GM12878 (cell line): ENCODE data around the gene KRT37. TPM values are rescaled to one million over a fixed set of nuclear protein-coding genes. Genes with fewer than 3 reads are reported as not detected.

Experiments
- ATAC-seq: fragments of 200-7000 bp; cut with Tn5 transposase; 3 replicates; pipeline ENCODE4 v1.9.1; 2020; ENCODE audit warnings: mild to moderate bottlenecking, moderate library complexity
- BruUV-seq: library from RNA; stranded (reverse); fragments of 400-500 nt; replicated peaks from 2 replicates; lab custom pipeline; 2021; lab: Mats Ljungman, UMichigan
- CTCF ChIA-PET: fragments of 300-600 bp; sonication (Branson Sonifier 250); formaldehyde crosslinking; extraction: SDS; loops from one replicate; lab custom pipeline; 2021; ENCODE audit warnings: inconsistent platforms; lab: Yijun Ruan, JAX
- POLR2A ChIA-PET: fragments of 350-600 bp; formaldehyde crosslinking; extraction: SDS; loops from one replicate; lab custom pipeline; 2021; ENCODE audit warnings: inconsistent platforms; lab: Charles Lee
- RAD21 ChIA-PET: fragments of 300-600 bp; sonication (Branson Sonifier 250); formaldehyde crosslinking; loops from one replicate; lab custom pipeline; 2023; ENCODE audit warnings: antibody characterized with exemption; ENCODE audit not compliant: unreplicated experiment; lab: Charles Lee
- SMC1A ChIA-PET: fragments of 300-600 bp; sonication (Branson Sonifier 250); formaldehyde crosslinking; loops from one replicate; lab custom pipeline; 2023; ENCODE audit not compliant: unreplicated experiment, uncharacterized antibody; lab: Charles Lee
- DNase-seq: peaks from one replicate; pipeline ENCODE4 v3.0.0-alpha.2; 2011; ENCODE audit warnings: low read depth, low spot score
- FAIRE-seq: peaks from 3 replicates; lab custom pipeline; 2011; peaks lifted over from hg19 to GRCh38; lab: Jason Lieb, UNC
- H2AFZ ChIP-seq: 2 replicates; pipeline ENCODE4 v1.6.0; 2011; ENCODE audit warnings: low read depth, low read length, control low read depth; ENCODE audit not compliant: control insufficient read depth
- H3K27ac ChIP-seq: 2 replicates; pipeline ENCODE4 v1.5.1; 2011; ENCODE audit warnings: control low read depth; ENCODE audit not compliant: control insufficient read depth, insufficient read depth
- H3K27me3 ChIP-seq, 2 experiments: replicated peaks in 1 of 2; 2 replicates each; pipeline versions ENCODE4 v1.6.0 to v1.6.1; 2011; ENCODE audit warnings: low read length in 1 of 2; ENCODE audit not compliant: control insufficient read depth in 2 of 2, insufficient read depth in 2 of 2
- H3K36me3 ChIP-seq, 2 experiments: 2 replicates each; pipeline ENCODE4 v1.5.1; 2011; ENCODE audit warnings: low read length in 1 of 2; ENCODE audit not compliant: control insufficient read depth in 2 of 2, insufficient read depth in 2 of 2
- H3K4me1 ChIP-seq: 2 replicates; pipeline ENCODE4 v1.6.1; 2011; ENCODE audit warnings: mild to moderate bottlenecking, low read length, moderate library complexity, mixed read lengths; ENCODE audit not compliant: control insufficient read depth, insufficient read depth
- H3K4me2 ChIP-seq: 2 replicates; pipeline ENCODE4 v1.6.0; 2011; ENCODE audit warnings: control low read depth; ENCODE audit not compliant: control insufficient read depth, insufficient read depth
- H3K4me3 ChIP-seq: fragments of 200-600 bp; sonication (generic); 2 replicates; pipeline ENCODE4 v1.5.1; 2016
- H3K79me2 ChIP-seq: 2 replicates; pipeline ENCODE4 v1.6.0; 2011; ENCODE audit warnings: low read length; ENCODE audit not compliant: control insufficient read depth, insufficient read depth
- H3K9ac ChIP-seq: 2 replicates; pipeline ENCODE4 v1.8.0; 2011; ENCODE audit warnings: low read length, control low read depth, mixed read lengths; ENCODE audit not compliant: control insufficient read depth, insufficient read depth
- H3K9me3 ChIP-seq: replicated peaks from 3 replicates; pipeline ENCODE4 v1.5.1; 2011; ENCODE audit warnings: mild to moderate bottlenecking, low read length; ENCODE audit not compliant: control insufficient read depth, insufficient read depth
- H4K20me1 ChIP-seq: 2 replicates; pipeline ENCODE4 v1.6.0; 2011; ENCODE audit not compliant: control insufficient read depth, insufficient read depth
- FOS ChIP-seq: IDR thresholded peaks from 3 replicates; pipeline ENCODE4 v1.6.1; 2011; ENCODE audit warnings: borderline replicate concordance; ENCODE audit not compliant: insufficient read length; ENCODE audit errors: extremely low read depth
- KLF5 ChIP-seq: fragments of 450-650 bp; IDR thresholded peaks from 2 replicates; pipeline ENCODE4 v1.6.1; 2014; ENCODE audit warnings: mild to moderate bottlenecking; ENCODE audit not compliant: partially characterized antibody
- RAD51 ChIP-seq: fragments of 450-650 bp; IDR thresholded peaks from 2 replicates; pipeline ENCODE4 v1.6.1; 2016; ENCODE audit warnings: moderate library complexity, mild to moderate bottlenecking, inconsistent platforms
- TCF7 ChIP-seq: IDR thresholded peaks from 2 replicates; pipeline ENCODE4 v1.6.1; 2014; ENCODE audit warnings: antibody characterized with exemption, borderline replicate concordance
- ZNF217 ChIP-seq: fragments of 450-650 bp; IDR thresholded peaks from 2 replicates; pipeline ENCODE4 v1.6.1; 2017; ENCODE audit warnings: antibody characterized with exemption, mild to moderate bottlenecking
- WGBS: methylation state at CpG from one replicate; pipeline ENCODE4 v1.1.6; 2016; ENCODE audit warnings: low lambda C conversion rate; ENCODE audit not compliant: insufficient replicate concordance, insufficient coverage; ENCODE audit errors: missing lambda C conversion rate; 5-methylcytosine and 5-hydroxymethylcytosine counted together
- in situ Hi-C: fragments of 300-500 bp; cut with MboI; formaldehyde crosslinking; loops from 9 replicates; pipeline ENCODE4 v1.14.3; 2018; ENCODE audit warnings: mixed read lengths
- intact Hi-C: fragments of 100-400 bp; cut with micrococcal nuclease; formaldehyde crosslinking; loops from one replicate; pipeline ENCODE4 v1.14.2; 2022; ENCODE audit not compliant: unreplicated experiment
- polyA plus RNA-seq, 11 experiments: library from polyadenylated mRNA; depleted of rRNA in 4 of 11; unstranded in 6 of 11; stranded (reverse) in 5 of 11; fragments of >200 nt; fragmentation: Nextera tagmentation in 4 of 11; fragmentation: Illumina TruSeq in 1 of 11; extraction: Ambion mirVana in 4 of 11; extraction: Trizol in 1 of 11; gene quantifications; 1 replicate in 1 of 11; 2 replicates in 10 of 11; pipeline versions ENCODE4 v1.2.1 to v1.2.3, GENCODE V29; 2011 to 2016; ENCODE audit warnings: inconsistent platforms in 2 of 11, missing spikeins in 2 of 11, low read depth in 1 of 11
- total RNA-seq, 4 experiments: library from RNA; depleted of rRNA in 3 of 4; stranded (reverse); fragments of >200 nt in 3 of 4; fragmentation: Illumina TruSeq in 1 of 4; extraction: Trizol in 1 of 4; gene quantifications; 2 replicates each; pipeline versions ENCODE4 v1.2.1 to v1.2.3, GENCODE V29; 2013 to 2021
- TF ChIP-seq, protein P1 (sequence below): IDR thresholded peaks from 2 replicates; pipeline ENCODE4 v1.6.1; 2012; ENCODE audit warnings: low read depth, low read length, improper control_type of control experiment
- TF ChIP-seq, protein P2 (sequence below): fragments of 450-650 bp; formaldehyde crosslinking; IDR thresholded peaks from 2 replicates; pipeline ENCODE4 v1.5.0; 2022; ENCODE audit warnings: mild to moderate bottlenecking, missing genetic modification characterization

KRT37 gene
- total and polyA plus RNA-seq, 10 of the 15 experiments (the other 5 are each of a cell fraction or from before 2014, with no cell fraction given): not detected

DNA sequence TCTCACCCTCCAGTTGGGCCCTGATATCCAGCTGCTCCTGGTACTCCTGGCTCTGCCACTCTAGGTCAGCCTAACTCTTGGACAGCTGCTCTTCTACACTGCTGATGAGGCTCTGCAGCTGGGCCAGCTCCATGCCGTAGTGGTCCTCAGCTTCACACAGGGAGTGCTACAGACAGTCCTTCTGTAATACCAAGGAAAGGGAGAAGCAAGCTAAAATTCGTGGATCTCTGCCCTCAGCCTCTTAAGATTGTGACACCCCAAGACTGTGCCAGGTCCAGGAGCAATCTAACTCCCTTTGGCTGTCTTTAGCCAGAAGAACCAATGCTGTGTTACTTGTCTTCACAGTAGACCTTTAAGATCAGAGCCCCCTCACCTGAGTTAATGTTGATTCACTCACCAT lies 24.1 kb upstream of the KRT37 start:
- ChIA-PET CTCF (no interaction called here), RAD21 (no interaction called here), POLR2A (no interaction called here), SMC1A (no interaction called here)
- Histone ChIP-seq H3K4me3 (no peak overlapping the region), H3K9ac (no peak overlapping the region), H3K9me3 (no peaks in the 10 kb centered on the region), H3K4me1 (no peaks in the 10 kb centered on the region), H4K20me1 (no peaks in the 10 kb centered on the region), H3K4me2 (no peak overlapping the region), H2AFZ (no peak overlapping the region), H3K79me2 (no peaks in the 10 kb centered on the region), H3K36me3 (no peaks in the 10 kb centered on the region), H3K27ac (no peak overlapping the region), H3K27me3 (peaks cover 3 to 4% of the 10 kb centered on the region in 2 experiments; a peak in 3 of 4 replicates)
- no TSS peak for BruUV-seq
- intact Hi-C loops: no loop called here
- FAIRE-seq (no peak), DNase-seq (no peak), ATAC-seq (no peak)
- WGBS: 17% methylated on average over 2 of the region's 2 CpGs
- in situ Hi-C loops: no loop called here
- TF ChIP-seq KLF5: no peak
- TF ChIP-seq, protein P1, sequence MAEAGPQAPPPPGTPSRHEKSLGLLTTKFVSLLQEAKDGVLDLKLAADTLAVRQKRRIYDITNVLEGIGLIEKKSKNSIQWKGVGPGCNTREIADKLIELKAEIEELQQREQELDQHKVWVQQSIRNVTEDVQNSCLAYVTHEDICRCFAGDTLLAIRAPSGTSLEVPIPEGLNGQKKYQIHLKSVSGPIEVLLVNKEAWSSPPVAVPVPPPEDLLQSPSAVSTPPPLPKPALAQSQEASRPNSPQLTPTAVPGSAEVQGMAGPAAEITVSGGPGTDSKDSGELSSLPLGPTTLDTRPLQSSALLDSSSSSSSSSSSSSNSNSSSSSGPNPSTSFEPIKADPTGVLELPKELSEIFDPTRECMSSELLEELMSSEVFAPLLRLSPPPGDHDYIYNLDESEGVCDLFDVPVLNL: no peak
- TF ChIP-seq TCF7: no peak
- no peak for TF ChIP-seq RAD51
- TF ChIP-seq FOS: no peak
- TF ChIP-seq, protein P2, sequence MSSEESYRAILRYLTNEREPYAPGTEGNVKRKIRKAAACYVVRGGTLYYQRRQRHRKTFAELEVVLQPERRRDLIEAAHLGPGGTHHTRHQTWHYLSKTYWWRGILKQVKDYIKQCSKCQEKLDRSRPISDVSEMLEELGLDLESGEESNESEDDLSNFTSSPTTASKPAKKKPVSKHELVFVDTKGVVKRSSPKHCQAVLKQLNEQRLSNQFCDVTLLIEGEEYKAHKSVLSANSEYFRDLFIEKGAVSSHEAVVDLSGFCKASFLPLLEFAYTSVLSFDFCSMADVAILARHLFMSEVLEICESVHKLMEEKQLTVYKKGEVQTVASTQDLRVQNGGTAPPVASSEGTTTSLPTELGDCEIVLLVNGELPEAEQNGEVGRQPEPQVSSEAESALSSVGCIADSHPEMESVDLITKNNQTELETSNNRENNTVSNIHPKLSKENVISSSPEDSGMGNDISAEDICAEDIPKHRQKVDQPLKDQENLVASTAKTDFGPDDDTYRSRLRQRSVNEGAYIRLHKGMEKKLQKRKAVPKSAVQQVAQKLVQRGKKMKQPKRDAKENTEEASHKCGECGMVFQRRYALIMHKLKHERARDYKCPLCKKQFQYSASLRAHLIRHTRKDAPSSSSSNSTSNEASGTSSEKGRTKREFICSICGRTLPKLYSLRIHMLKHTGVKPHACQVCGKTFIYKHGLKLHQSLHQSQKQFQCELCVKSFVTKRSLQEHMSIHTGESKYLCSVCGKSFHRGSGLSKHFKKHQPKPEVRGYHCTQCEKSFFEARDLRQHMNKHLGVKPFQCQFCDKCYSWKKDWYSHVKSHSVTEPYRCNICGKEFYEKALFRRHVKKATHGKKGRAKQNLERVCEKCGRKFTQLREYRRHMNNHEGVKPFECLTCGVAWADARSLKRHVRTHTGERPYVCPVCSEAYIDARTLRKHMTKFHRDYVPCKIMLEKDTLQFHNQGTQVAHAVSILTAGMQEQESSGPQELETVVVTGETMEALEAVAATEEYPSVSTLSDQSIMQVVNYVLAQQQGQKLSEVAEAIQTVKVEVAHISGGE (CRISPR knock-in tag): no peak
- TF ChIP-seq ZNF217: no peak
